HepG2 (cell line): ENCODE results near the gene ADPRM. TPM values are rescaled to one million over a fixed set of nuclear protein-coding genes. Genes with fewer than 3 reads are reported as not detected.

Source experiments
- NFIC ChIP-seq: IDR thresholded peaks from 2 replicates; pipeline ENCODE4 v1.6.1; 2012; ENCODE audit warnings: mild to moderate bottlenecking, low read length, inconsistent platforms
- SMAD3 ChIP-seq: sonication (generic); formaldehyde crosslinking; IDR thresholded peaks from 2 replicates; pipeline ENCODE4 v1.4.0; 2020; ENCODE audit warnings: missing genetic modification reagents
- THAP7 ChIP-seq: sonication (generic); formaldehyde crosslinking; IDR thresholded peaks from 2 replicates; pipeline ENCODE4 v1.8.1; 2023; ENCODE audit warnings: mild to moderate bottlenecking, missing genetic modification reagents
- ZNF276 ChIP-seq: sonication (generic); formaldehyde crosslinking; IDR thresholded peaks from 2 replicates; pipeline ENCODE4 v1.4.0; 2020; ENCODE audit warnings: mild to moderate bottlenecking, low read depth, missing genetic modification reagents
- ZNF609 ChIP-seq: sonication (generic); formaldehyde crosslinking; IDR thresholded peaks from 2 replicates; pipeline ENCODE4 v1.4.0; 2020; ENCODE audit warnings: mild to moderate bottlenecking, missing genetic modification reagents, borderline replicate concordance
- ZSCAN9 ChIP-seq: IDR thresholded peaks from 2 replicates; pipeline ENCODE4 v1.6.1; 2016; ENCODE audit warnings: borderline replicate concordance
- polyA plus RNA-seq, 8 experiments: library from polyadenylated mRNA; depleted of rRNA in 3 of 8; stranded (reverse) in 7 of 8; unstranded in 1 of 8; fragments of >200 nt; fragmentation: Illumina TruSeq in 4 of 8; extraction: Trizol in 4 of 8; gene quantifications; 2 replicates each; pipeline versions ENCODE4 v1.2.1 to v1.2.3, GENCODE V29; 2011 to 2016; ENCODE audit warnings: low read depth in 4 of 8, missing spikeins in 1 of 8, mixed read lengths in 1 of 8; ENCODE audit not compliant: insufficient read depth in 1 of 8
- total RNA-seq, 5 experiments: library from RNA; depleted of rRNA; stranded (reverse); fragments of >200 nt; fragmentation: Illumina TruSeq; extraction: Trizol; gene quantifications; 2 replicates each; pipeline ENCODE4 v1.2.3, GENCODE V29; 2016; ENCODE audit warnings: low read depth in 1 of 5

ADPRM gene
- total and polyA plus RNA-seq, 2 of the 13 experiments (the other 11 are each of a cell fraction or from before 2014, with no cell fraction given): 5.6 to 10.8 TPM

- TF ChIP-seq ZSCAN9 (CRISPR knock-in tag) (no peak), ZNF276 (CRISPR knock-in tag) (no peak), ZNF609 (no peak), SMAD3 (CRISPR knock-in tag) (no peak), NFIC (no peak), THAP7 (CRISPR knock-in tag) (no peak)
Measured at GRCh38 chr17:10683853-10684252, 13.5 kb upstream of the ADPRM start (continued).
